Fibroblast of peridontal ligament (primary cell): ENCODE measurements around the gene RHO.
"Not testable (repeated sequence)": the region's sequence is repeated elsewhere in the genome, so short reads cannot be mapped to it uniquely, and the experiment has no call there.

Source experiments
- DNase-seq: peaks from one replicate; pipeline ENCODE4 v3.0.0-alpha.2; 2010; ENCODE audit errors: extremely low read depth

Gene RHO

DNA sequence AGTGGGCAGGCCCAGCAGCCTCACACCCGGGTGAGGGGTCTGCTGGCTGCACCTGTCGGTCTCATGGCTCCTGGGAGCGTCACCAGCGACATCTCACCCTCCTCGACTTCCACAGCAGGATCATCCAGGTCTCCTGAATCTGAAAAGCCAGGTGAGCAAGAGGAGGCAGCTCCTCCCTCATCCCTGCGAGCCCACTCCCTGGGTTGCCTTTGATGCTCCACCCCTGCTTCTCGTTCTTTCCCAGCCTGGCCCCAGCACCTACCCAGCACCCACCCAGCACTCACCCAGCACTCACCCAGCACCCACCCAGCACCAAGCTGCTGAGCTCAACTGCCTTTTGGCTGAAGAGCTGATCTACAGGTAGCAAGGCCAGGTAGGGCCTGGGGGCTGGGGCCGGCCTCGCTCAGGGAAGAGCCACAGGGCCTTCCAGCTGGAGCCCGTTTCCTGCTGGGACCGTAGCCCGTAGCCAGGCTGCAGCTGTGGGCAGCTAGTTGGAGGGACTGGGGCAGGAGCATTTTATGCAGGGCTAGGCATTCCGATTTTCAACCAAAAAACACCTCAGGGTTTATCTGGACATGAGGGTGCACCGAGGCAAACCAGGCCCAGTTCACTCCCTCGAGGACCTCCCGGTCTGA is 14.8 kb downstream of the RHO start, which contains the start of gene H1-8:
TSS of gene H1-8 (plus strand) at position 20 of the 635 bp plus-strand sequence. CDS start at position 64, 44 bp downstream.
- DNase-seq: no peak

DNA sequence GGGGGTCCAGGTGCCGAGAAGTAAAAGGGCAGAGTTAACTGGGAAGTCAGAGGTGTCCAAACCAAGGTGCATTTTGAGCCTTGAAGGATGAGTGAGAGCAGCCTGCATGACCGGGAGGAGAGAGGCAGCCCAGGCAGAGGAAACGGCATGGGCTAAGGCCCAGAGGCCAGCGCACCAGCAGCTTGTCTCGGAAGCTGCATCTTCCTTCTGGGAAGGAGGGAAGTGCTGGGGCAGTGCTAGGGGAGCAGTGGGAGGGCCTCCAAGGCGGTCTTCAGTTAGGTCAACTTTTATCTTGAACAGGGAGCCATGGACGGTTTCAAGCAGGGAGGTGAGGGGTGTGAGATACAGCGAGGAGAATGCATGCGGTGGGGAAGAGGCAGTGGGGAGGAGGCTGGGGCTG is 15.6 kb downstream of the RHO start:
- DNase-seq: no peak

DNA sequence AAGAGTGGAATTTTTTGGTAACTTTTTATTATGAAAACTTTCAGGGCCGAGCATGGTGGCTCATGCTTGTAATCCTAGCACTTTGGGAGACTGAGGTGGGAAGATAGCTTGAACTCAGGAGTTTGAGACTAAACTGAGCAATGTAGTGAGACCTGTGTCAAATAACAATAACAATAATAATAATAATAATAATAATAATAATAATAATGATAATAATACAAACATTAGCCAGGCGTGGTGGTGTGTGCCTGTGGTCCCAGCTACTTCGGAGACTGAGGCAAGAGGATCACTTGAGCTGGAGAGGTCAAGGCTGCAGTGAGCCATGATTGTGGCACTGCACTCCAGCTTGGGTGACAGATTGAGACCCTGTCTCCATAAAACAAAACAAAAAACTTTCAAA is 17.5 kb downstream of the RHO start:
- DNase-seq: not testable (repeated sequence)

DNA sequence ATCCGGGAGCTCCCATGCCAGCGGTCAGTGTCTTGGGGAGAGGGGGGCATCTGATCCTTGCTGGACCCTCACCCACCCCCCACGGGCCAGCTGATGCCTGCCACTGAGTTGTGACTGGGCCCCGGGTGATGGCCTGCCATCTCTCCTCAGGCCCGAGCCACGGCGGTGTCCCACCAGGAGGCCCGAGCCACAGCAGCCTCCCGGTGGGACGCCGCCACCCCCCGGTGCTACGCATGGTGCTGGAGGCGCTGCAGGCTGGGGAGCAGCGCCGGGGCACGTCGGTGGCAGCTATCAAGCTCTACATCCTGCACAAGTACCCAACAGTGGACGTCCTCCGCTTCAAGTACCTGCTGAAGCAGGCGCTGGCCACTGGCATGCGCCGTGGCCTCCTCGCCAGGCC is 18.8 kb downstream of the RHO start:
- DNase-seq: no peak

DNA sequence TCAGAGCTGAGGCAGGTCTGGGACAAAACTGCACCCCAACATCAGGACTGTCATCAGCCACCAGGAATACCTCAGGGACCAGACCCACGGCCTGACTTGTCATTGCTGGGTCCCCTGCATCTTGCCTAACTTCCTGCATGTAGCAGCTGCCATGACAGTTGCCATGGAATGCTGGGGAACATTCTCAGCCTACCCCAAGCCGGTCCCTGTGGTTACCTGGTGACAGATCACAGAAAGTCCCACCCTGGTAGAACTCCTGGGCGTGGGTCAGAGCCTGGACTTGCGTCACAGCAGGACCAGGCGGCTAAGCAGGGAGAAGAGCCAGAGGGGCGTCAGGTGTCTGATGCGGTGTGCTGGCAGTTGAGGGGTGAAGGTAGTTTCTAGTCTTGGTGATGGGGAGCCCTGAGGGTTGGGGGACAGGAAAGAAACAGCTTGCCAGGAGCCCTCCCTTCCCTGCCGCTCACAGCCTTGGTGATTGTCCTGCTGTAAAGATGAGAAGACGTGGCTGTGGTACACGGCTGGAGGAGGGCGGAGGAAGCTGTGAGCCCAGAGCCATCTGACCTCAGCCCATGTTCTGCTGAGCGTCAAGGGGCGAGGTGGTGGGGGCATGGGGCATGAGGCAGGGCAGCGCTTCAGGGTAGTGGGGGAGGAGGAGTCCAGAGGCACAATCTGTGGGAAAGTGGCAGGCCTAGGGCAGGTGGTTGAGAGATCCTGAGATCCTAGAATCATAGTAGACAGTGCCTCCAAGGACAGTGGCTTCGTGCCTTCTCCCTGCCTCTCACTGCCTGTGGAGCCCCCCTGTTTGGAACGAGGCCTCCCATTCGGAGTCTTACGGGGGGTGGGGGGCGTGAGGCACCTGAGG is 19.9 kb downstream of the RHO start:
- no peak for DNase-seq

DNA sequence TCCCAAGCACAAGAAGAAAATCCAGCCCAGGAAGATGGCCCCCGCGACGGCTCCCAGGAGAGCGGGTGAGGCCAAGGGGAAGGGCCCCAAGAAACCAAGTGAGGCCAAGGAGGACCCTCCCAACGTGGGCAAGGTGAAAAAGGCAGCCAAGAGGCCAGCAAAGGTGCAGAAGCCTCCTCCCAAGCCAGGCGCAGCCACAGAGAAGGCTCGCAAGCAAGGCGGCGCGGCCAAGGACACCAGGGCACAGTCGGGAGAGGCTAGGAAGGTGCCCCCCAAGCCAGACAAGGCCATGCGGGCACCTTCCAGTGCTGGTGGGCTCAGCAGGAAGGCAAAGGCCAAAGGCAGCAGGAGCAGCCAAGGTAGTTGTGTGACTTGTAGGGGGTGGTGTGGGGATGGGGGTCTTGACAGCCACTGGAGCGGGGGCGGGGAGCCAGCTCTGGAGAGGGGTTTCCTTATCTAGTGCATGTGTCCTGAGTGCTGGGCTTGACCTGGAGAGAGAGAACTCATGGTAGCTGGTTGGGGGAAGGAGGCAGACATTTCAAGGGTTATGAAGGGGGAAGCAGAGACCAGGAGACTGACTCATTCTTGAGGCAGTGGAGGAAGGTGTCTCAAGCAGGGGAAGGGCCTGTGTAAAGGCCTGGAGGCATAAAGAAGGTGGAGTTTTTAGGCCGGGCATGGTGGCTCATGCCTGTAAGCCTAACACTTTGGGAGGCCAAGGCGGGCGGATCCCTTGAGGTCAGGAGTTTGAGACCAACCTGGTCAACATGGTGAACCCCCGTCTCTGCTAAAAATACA is 20.8 kb downstream of the RHO start:
- no peak for DNase-seq

DNA sequence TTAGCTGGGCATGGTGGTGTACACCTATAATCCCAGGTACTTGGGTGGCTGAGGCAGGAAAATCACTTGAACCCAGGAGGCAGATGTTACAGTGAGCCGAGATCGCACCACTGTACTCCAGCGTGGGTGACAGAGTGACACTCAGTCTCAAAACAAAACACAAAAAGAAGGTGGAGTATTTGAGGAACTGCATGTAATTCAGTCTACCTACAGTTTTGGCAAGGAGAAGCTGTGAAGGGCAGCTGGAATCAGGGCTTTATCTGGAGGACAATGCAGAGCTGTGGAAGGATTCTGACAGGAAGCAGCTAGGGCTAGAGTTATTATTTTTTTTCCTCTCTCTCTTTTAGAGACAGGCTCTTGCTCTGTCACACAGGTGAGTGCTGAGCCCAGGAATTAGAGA is 21.4 kb downstream of the RHO start:
- DNase-seq: no peak

DNA sequence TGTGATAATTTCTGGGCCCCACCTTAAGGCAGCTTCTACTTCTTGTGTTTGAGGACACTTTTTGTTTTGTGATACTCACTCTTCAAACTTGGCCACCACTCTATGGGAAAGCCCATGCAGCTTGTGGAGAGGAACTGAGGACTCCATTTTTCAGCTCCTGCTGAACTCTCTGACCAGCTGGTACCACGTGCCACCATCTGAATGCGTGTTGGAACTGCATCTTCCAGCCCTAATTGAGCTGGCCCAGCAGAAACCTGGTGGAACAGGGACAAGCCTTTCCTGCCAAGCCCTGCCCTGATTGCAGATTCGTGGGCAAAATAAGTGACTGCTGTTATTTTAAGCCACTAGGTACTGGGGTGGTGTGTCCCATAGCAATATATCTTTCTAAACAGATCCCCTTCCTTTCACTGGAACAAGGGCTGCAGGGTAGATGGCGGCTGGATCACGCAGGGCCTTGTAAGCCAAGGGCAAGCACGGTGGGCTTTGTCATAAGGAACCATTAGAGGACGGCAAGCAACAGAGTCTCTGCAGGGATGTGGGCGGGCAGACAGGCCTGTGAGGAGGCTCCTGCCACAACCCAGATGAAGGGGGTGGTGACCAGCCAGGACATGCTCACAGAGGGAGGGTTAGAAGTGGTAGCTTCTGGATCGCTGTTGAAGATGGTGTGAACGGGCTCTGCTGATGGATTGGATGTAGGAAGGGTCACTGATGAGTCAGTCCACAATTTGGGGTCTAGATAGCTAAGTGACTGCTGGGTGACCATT is 24.0 kb downstream of the RHO start:
- DNase-seq: no peak

DNA sequence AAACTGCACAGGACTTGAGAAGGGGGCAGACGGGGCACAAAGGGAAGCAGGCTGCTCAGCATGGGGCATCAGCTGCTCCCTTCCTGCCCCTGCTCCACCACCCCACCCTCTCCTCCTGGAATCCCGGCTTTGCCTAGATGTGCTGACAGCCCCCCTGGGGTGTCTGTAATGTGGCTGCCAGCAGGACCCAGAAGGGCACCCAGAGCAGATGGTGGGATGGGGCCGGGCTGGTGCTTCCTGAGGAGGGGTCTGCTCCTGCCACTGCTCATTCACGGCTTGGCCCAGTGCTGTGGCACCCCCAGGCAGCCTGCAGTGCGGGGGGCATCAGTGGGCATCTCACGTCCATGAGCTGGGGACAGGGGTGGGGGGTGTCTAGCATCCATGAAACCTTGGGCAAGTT is 24.7 kb downstream of the RHO start:
- no peak for DNase-seq

DNA sequence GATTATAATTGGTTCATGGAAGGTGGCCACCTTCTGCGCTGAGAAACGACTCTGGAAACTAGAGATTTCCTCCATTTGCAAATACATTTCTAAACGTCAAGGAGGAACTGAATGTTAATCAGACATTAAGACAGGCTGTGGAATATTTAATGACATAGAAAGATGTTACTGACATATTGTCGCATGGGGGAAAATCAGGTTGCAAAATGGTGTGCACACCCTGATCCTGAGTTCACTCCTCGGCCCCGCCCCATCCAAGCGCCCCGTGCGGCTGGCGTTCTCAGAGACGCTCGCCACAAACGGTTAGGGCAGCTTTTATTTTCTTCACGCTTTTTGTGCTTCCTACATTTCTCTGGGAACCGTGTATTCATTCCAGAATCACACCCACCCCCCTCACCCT is 25.3 kb downstream of the RHO start:
- no peak for DNase-seq

DNA sequence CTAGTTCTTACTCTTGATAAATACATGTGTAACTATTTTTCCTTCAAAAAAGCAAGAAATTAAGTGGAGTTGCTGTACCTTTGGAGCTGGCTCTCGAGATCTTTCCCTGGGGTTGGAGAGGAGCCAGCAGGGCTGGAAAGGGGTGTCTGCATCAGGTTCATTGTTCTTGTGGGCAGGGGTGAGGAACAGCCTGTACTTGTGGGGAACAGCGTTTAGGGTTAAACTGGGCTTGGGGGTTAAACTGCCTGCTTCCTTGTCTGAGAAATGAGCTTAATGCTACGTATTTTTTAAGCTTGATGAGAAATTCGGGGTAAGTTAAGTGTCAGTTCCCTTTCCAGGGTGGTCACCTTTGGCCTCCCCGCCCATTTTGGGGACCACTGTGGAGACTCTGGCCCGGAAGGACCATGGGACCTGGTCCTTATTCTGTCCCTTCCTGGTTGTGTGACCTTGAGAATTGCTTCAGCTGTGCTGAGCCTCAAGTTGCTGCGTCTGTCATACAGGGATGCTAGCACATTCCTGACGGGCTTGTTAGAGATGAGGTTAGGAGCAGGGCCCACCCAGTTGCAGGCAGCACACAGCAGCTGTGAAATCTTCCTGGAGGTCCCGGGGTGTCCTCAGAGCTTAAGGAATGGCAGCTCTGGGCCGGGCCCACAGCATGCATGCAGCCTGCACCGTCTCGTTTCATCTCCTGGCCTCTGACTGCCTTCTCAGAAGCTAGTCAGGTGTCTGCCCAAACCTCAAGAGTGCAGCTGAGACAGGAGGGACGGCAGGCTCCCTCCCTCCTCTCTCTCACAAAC is 26.1 kb downstream of the RHO start:
- DNase-seq: no peak

DNA sequence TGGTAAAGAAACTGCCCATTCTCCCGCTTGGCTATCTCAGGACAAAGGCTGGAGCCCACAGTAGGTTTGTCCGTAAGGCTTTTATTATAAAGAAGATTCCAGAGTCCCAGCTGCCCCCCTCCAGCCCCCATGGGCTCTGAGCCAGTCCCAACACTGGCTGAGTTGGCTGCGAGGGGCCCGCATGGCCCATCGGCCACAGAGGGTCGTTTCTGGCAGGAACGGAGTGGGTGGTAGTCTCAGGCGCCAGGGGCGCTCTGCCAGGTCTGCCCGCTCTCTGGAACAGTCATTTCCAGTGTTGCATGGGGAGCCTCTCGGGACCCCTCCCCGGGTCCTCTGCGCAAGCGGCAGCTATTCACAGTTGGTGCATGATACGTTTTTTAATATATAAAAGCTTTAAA is 26.7 kb downstream of the RHO start:
- DNase-seq: no peak

DNA sequence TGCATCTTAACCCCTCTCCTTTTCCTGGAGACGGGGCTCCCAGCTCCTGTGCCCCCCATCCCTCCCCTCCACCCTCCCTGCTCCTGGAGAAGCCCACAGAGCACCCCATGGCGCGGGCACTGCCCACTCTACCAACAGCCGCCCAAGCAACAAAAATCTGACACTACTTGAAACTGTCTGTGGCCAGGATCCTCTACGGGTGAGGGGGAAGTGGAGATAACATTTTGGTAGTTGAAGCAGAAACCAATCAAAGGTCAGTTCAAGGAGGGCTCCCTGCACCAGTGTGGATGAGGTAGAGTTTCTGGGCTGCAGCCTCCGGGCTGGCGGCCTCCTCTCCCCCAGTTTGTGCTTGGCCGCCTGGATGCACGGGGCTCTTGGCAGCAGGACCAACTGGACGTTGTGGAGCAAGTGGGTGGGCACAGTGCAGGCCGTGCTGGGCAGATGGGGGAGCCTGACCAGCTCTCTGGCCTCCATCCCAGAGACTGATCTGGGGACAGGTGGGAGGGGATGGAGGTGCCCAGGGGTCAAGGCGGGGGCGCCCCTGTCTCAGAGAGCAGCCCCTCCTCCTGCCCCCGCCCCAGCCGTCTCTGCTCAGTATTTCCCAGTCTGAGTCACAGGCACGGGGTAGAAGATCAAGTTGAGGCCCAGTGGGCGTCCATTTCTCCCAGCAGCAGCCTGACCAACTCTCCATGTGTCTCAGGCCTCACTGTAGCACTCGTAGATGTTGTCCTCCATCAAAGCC is 27.3 kb downstream of the RHO start:
- no peak for DNase-seq

DNA sequence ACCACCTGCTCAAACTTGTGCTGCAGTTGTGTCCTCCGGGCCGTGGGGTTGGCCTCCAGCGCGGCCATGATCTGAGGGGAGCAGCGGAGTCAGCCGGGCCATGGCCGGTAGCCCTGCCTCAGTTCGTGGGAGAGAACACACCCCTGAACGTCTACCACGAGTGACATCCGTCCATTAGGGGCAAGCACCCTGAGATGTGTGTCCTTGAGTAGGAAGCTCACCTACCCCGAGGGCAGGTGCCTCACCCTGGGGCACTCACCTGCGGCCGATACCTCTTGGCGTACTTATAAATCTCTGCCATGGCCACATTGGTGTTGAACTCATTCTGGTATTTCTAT is 27.9 kb downstream of the RHO start:
- DNase-seq: no peak

DNA sequence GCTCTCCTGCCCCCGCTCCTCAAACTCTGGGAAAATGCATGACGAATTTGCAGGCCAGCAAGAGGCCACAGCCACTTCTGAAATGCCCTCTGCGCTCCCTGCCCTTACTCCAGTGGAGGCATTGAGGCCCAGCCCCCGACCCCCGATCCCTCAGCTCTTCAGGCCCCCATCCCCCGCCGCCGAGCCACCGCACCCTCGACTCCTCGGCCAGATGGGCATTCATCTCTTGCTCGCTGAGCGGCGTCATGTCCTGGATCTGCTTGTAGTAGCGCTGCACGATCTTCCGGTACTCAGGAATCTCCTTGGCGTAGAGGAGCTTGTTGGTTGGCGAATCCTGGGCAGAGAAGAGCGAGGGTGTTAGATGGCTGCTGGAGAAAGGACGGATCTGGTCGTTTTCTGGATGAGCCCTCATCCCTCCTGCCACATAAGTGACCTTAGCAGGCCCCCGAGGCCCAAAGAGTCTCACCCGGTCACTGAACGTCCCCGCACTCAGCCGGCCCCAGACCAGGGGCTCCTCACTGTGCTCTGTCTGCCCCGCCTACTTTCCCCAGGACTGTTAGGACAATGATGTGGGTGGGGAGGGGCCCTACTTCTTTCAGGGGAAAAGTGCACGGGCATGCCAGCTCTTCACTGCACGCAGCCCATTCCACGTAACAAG is 28.6 kb downstream of the RHO start:
- no peak for DNase-seq

DNA sequence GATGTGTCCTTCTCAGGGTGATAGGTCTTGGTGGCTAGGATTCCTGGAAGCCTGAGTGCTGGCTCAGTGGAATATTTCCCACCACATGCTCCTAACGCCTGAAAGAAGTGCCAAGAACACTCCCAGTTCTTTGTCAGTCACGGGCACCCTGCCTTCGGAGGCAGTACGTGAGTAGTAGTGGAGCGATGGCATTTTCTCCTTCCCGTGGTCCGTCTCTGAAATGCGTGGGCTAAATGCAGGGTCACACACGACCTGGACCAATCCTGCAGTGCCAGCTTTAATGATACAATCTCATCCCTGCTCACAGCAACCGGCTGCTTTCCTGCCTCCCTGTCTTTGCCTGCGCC is 29.1 kb downstream of the RHO start:
- DNase-seq: no peak

DNA sequence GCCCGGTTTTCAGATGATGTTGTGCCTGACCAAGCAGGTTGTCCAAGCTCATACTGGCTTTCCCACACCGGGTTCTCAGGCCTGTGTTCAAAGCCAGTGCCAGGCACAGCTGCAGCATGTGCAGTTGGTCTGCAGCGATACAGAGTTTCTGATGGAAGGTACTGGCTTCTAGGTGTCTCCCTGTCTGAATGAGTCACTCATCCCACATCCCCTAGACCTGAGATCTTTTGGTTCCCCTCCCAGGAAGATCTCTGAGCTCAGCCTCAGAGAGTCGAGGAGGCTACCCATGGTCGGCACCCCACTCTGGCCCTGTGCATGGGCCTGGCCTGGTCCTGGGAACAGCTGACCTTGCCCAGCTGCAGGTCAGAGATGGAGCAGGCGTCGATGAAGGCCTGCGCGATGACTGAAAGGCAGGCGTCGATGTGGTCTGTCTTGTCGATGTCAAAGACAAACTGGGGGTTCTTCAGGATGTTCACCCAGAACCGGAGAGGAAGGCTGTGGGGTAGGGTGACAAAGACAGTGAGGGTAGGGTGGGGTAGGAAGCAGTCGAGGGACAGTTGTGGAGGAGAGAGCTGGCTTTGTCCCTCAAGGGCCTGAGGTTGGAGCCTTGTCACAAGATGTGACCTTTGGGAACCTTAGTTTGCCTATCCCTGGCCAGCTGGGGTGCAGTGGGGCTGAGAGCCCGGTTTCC is 29.8 kb downstream of the RHO start:
- DNase-seq: no peak

DNA sequence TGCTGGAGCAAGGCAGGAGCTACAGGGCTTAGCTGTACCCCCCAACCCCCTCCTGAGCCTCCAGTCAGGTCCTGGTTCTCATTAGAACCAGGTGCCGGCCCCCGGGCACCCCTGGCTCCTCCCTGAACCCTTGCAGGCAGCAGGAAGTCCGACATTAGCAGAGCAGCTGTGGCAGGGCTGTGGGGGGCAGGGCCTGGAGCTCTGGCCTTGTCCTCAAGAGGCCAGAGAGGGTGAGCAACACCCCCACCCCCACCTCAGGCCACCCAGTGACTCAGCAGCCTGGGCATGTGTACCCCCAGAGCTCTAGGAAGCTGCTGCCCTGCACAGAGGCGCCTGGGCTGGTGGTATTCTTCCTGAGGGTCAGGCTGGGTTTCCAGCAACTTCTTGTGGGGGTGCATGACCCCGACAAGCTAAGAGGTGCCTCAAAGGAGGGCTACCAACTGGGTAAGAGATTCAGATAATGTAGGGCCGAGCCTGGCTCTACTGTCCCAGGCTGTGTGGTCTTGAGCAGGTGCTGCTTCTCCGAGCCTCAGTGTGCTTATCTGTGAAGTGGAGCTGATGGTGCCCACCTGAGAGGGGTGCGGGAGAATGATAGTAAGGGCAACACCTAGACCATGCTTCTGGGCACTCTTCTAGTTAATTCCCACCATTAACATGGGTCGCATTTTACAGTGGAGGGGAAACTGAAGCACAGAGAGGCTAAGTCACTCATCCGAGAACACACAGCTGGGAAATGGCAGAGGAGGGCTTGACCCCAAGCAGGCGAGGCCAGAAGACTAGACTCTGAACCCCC is 30.5 kb downstream of the RHO start:
- DNase-seq: peak; percentile 72
